HFFc6 (cell line): ENCODE measurements around the gene P2RY8. TPM values are rescaled to one million over a fixed set of nuclear protein-coding genes. Genes with fewer than 3 reads are reported as not detected.
"Not testable (repeated sequence)": the region's sequence is repeated elsewhere in the genome, so short reads cannot be mapped to it uniquely, and the experiment has no call there.

ENCODE experiments used
- DNase-seq: peaks from one replicate; pipeline ENCODE4 v3.0.0-alpha.2; 2018
- H3K27ac Mint-ChIP-seq: 2 replicates; pipeline ENCODE4 v1.8.0; 2020; ENCODE audit warnings: mild to moderate bottlenecking, mixed read lengths
- H3K27me3 Mint-ChIP-seq: 2 replicates; pipeline ENCODE4 v1.8.0; 2021; ENCODE audit warnings: mild to moderate bottlenecking, moderate library complexity, mixed read lengths; ENCODE audit not compliant: insufficient read depth
- H3K36me3 Mint-ChIP-seq: 2 replicates; pipeline ENCODE4 v1.8.0; 2021; ENCODE audit warnings: low read depth, mixed read lengths
- H3K4me1 Mint-ChIP-seq: 2 replicates; pipeline ENCODE4 v1.8.0; 2020; ENCODE audit warnings: low read depth, mixed read lengths
- H3K4me3 Mint-ChIP-seq: 2 replicates; pipeline ENCODE4 v1.8.0; 2020; ENCODE audit warnings: mild to moderate bottlenecking, moderate library complexity, mixed read lengths
- H3K9me3 Mint-ChIP-seq: 2 replicates; pipeline ENCODE4 v1.8.0; 2020; ENCODE audit warnings: mild to moderate bottlenecking, mixed read lengths
- total RNA-seq, 6 experiments: library from RNA; stranded (reverse); fragmentation: NEBNext Ultra II Directional; extraction: Animal tissue kit (Norgen Biotek cat#: 25700); gene quantifications; 2 replicates in 1 of 6; 3 replicates in 5 of 6; pipeline ENCODE4 v1.2.3, GENCODE V29; 2021
- TF ChIP-seq, protein P1 (sequence below): fragments of 200-600 bp; sonication (generic); IDR thresholded peaks from 2 replicates; pipeline ENCODE4 v1.5.0; 2021; ENCODE audit warnings: antibody characterized with exemption, mild to moderate bottlenecking

Gene P2RY8
- total RNA-seq, 6 experiments from 2014 or later = not detected

GRCh38 chrX:1446984-1447968 lies 89.7 kb downstream of the P2RY8 start:
- Mint-ChIP-seq H3K36me3 (peaks cover 72% of the 10 kb centered on the region), H3K9me3 (peaks cover 59% of the 10 kb centered on the region)
- not testable (repeated sequence) for H3K4me3 Mint-ChIP-seq, H3K4me1 Mint-ChIP-seq, H3K27ac Mint-ChIP-seq, DNase-seq, H3K27me3 Mint-ChIP-seq

GRCh38 chrX:1444561-1445500 lies 92.2 kb downstream of the P2RY8 start:
- H3K4me3 Mint-ChIP-seq = no peak overlapping the region
- H3K9me3 Mint-ChIP-seq = peaks cover 59% of the 10 kb centered on the region
- no peak overlapping the region for H3K27ac Mint-ChIP-seq
- peaks cover 68% of the 10 kb centered on the region for H3K36me3 Mint-ChIP-seq
- DNase-seq = no peak
- no peaks in the 10 kb centered on the region for H3K4me1 Mint-ChIP-seq
- peaks cover 3% of the 10 kb centered on the region; the same call in 1 of the 2 replicates for H3K27me3 Mint-ChIP-seq
- TF ChIP-seq, protein P1, sequence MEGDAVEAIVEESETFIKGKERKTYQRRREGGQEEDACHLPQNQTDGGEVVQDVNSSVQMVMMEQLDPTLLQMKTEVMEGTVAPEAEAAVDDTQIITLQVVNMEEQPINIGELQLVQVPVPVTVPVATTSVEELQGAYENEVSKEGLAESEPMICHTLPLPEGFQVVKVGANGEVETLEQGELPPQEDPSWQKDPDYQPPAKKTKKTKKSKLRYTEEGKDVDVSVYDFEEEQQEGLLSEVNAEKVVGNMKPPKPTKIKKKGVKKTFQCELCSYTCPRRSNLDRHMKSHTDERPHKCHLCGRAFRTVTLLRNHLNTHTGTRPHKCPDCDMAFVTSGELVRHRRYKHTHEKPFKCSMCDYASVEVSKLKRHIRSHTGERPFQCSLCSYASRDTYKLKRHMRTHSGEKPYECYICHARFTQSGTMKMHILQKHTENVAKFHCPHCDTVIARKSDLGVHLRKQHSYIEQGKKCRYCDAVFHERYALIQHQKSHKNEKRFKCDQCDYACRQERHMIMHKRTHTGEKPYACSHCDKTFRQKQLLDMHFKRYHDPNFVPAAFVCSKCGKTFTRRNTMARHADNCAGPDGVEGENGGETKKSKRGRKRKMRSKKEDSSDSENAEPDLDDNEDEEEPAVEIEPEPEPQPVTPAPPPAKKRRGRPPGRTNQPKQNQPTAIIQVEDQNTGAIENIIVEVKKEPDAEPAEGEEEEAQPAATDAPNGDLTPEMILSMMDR = no peak

- Mint-ChIP-seq H3K36me3 (peaks cover 62% of the 10 kb centered on the region), H3K4me3 (no peak overlapping the region), H3K9me3 (peaks cover 51% of the 10 kb centered on the region), H3K27me3 (peaks cover 3% of the 10 kb centered on the region; the same call in 1 of the 2 replicates), H3K4me1 (no peaks in the 10 kb centered on the region), H3K27ac (no peak overlapping the region)
- TF ChIP-seq, protein P1 = no peak
- no peak for DNase-seq
Observed at GRCh38 chrX:1443496-1444075, 93.4 kb downstream of the P2RY8 start.

- no peak overlapping the region for H3K27ac Mint-ChIP-seq
- peaks cover 44% of the 10 kb centered on the region for H3K9me3 Mint-ChIP-seq
- no peak overlapping the region for H3K4me3 Mint-ChIP-seq
- peaks cover 57% of the 10 kb centered on the region for H3K36me3 Mint-ChIP-seq
- no peaks in the 10 kb centered on the region for H3K4me1 Mint-ChIP-seq
- TF ChIP-seq, protein P1 = no peak
- peaks cover 3% of the 10 kb centered on the region; the same call in 1 of the 2 replicates for H3K27me3 Mint-ChIP-seq
- no peak for DNase-seq
Observed at GRCh38 chrX:1442724-1443367, 94.1 kb downstream of the P2RY8 start.

DNA sequence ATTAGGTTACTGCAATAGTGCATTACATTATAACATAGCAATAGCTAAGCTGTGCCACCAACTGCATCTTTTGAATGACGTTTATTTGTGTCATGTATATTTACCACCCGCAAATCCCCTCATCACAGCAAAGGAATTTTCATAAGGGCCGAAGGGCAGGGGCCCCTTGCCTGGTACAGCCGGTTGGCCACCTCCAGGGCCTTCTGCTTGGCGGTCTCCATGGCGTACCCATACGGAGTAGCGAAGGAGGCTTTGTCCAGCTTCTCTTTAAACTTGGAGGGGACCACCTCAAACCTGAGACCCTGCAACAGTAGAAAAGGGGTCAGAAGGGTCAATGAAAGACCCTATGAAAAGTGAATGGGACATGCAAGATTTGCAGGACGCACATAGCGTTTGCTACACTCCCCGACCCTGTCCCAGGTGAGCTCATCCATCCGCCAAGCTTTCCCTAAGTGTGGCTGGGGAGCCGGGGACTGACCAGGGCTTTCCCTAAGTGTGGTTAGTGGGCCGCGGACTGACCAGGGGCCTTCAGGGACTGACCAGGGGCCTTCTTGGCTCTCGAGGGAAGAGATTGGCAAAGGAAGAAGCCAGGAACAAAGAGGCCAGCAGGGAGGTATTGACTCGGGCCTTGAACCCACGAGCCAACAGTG lies 94.8 kb downstream of the P2RY8 start:
- Mint-ChIP-seq H3K4me3 (no peak overlapping the region), H3K36me3 (peaks cover 57% of the 10 kb centered on the region), H3K4me1 (no peaks in the 10 kb centered on the region), H3K27me3 (peaks cover 3% of the 10 kb centered on the region; the same call in 1 of the 2 replicates), H3K9me3 (peaks cover 36% of the 10 kb centered on the region), H3K27ac (no peak overlapping the region)
- no peak for DNase-seq
- TF ChIP-seq, protein P1 = no peak
